Liver (tissue), 9 donors: Measurements from ENCODE around the gene FOXO1. TPM values are rescaled to one million over a fixed set of nuclear protein-coding genes. Genes with fewer than 3 reads are reported as not detected.
A peak's percentile ranks its signal among the peaks of the same experiment; 100 is the strongest.

ENCODE experiments used
- DNase-seq: peaks from one replicate; pipeline ENCODE4 v3.0.0-alpha.2; 2017; ENCODE audit warnings: low spot score
- H3K27ac ChIP-seq, 2 donors: one replicate each; pipeline ENCODE4 v1.7.0; 2013; ENCODE audit warnings: inconsistent platforms in 2 of 2, low read length in 2 of 2, control low read depth in 1 of 2, low read depth in 1 of 2, mild to moderate bottlenecking in 1 of 2
- H3K27me3 ChIP-seq, 4 donors: one replicate each; pipeline versions ENCODE4 v1.6.1 to v1.7.0; 2013; ENCODE audit warnings: low read length in 3 of 4, inconsistent platforms in 1 of 4, mild to moderate bottlenecking in 1 of 4, moderate library complexity in 1 of 4; ENCODE audit not compliant: control insufficient read depth in 4 of 4, insufficient read depth in 4 of 4
- H3K36me3 ChIP-seq, 4 donors: one replicate each; pipeline versions ENCODE4 v1.6.1 to v1.7.0; 2013; ENCODE audit warnings: low read length in 3 of 4, mild to moderate bottlenecking in 3 of 4, low read depth in 1 of 4, moderate library complexity in 1 of 4; ENCODE audit not compliant: control insufficient read depth in 4 of 4, insufficient read depth in 3 of 4
- H3K4me1 ChIP-seq, 4 donors: one replicate each; pipeline versions ENCODE4 v1.6.1 to v1.7.0; 2013; ENCODE audit warnings: low read length in 3 of 4, mild to moderate bottlenecking in 3 of 4, moderate library complexity in 1 of 4; ENCODE audit not compliant: control insufficient read depth in 4 of 4, insufficient read depth in 4 of 4
- H3K4me3 ChIP-seq, 3 donors: one replicate each; pipeline versions ENCODE4 v1.6.1 to v1.7.0; 2013; ENCODE audit warnings: low read length in 3 of 3, control low read depth in 1 of 3, low read depth in 1 of 3, mild to moderate bottlenecking in 1 of 3
- H3K9ac ChIP-seq, 2 donors: one replicate each; pipeline ENCODE4 v1.7.0; 2013; ENCODE audit warnings: low read length in 2 of 2, mild to moderate bottlenecking in 2 of 2, moderate library complexity in 2 of 2, control low read depth in 1 of 2, low read depth in 1 of 2
- H3K9me3 ChIP-seq, 4 donors: one replicate each; pipeline versions ENCODE4 v1.6.1 to v1.7.0; 2013; ENCODE audit warnings: low read length in 3 of 4; ENCODE audit not compliant: control insufficient read depth in 4 of 4
- ATF3 ChIP-seq: IDR thresholded peaks from 2 replicates; pipeline ENCODE4 v1.6.1; 2016; ENCODE audit warnings: antibody characterized with exemption
- EGR1 ChIP-seq, 2 donors: IDR thresholded peaks; 2 replicates each; pipeline ENCODE4 v1.6.1; 2016 to 2018; ENCODE audit warnings: antibody characterized with exemption in 2 of 2, low read depth in 2 of 2
- FOXA1 ChIP-seq: IDR thresholded peaks from 2 replicates; pipeline ENCODE4 v1.6.1; 2016; ENCODE audit warnings: antibody characterized with exemption
- FOXA2 ChIP-seq: IDR thresholded peaks from 2 replicates; pipeline ENCODE4 v1.6.1; 2016; ENCODE audit warnings: antibody characterized with exemption
- GABPA ChIP-seq, 2 donors: IDR thresholded peaks in 1 of 2; conservative IDR thresholded peaks in 1 of 2; 2 replicates each; pipeline ENCODE4 v1.6.1; 2016; ENCODE audit warnings: antibody characterized with exemption in 2 of 2, mild to moderate bottlenecking in 1 of 2, moderate library complexity in 1 of 2
- HNF4A ChIP-seq, 2 donors: conservative IDR thresholded peaks; 2 replicates each; pipeline ENCODE4 v1.6.1; 2016; ENCODE audit warnings: antibody characterized with exemption in 2 of 2, mild to moderate bottlenecking in 2 of 2
- HNF4G ChIP-seq: IDR thresholded peaks from 2 replicates; pipeline ENCODE4 v1.6.1; 2016; ENCODE audit warnings: antibody characterized with exemption
- JUND ChIP-seq, 2 donors: IDR thresholded peaks; 2 replicates each; pipeline ENCODE4 v1.6.1; 2016; ENCODE audit warnings: antibody characterized with exemption in 2 of 2
- MAX ChIP-seq: IDR thresholded peaks from 2 replicates; pipeline ENCODE4 v1.6.1; 2016; ENCODE audit warnings: antibody characterized with exemption
- NR2F2 ChIP-seq: IDR thresholded peaks from 2 replicates; pipeline ENCODE4 v1.6.1; 2016; ENCODE audit warnings: antibody characterized with exemption
- RAD21 ChIP-seq, 2 donors: IDR thresholded peaks; 2 replicates each; pipeline ENCODE4 v1.6.1; 2016; ENCODE audit warnings: antibody characterized with exemption in 2 of 2, mild to moderate bottlenecking in 2 of 2
- REST ChIP-seq: IDR thresholded peaks from 2 replicates; pipeline ENCODE4 v1.6.1; 2016; ENCODE audit warnings: antibody characterized with exemption, mild to moderate bottlenecking
- RXRA ChIP-seq, 2 donors: IDR thresholded peaks; 2 replicates each; pipeline ENCODE4 v1.6.1; 2017 to 2018; ENCODE audit warnings: antibody characterized with exemption in 2 of 2, mild to moderate bottlenecking in 1 of 2
- SP1 ChIP-seq: IDR thresholded peaks from 2 replicates; pipeline ENCODE4 v1.6.1; 2018; ENCODE audit warnings: antibody characterized with exemption, mild to moderate bottlenecking
- TAF1 ChIP-seq: conservative IDR thresholded peaks from 2 replicates; pipeline ENCODE4 v1.6.1; 2016; ENCODE audit warnings: antibody characterized with exemption, mild to moderate bottlenecking
- YY1 ChIP-seq: IDR thresholded peaks from 2 replicates; pipeline ENCODE4 v1.6.1; 2016; ENCODE audit warnings: antibody characterized with exemption, mild to moderate bottlenecking
- ZBTB33 ChIP-seq: IDR thresholded peaks from 2 replicates; pipeline ENCODE4 v1.6.1; 2016; ENCODE audit warnings: antibody characterized with exemption
- WGBS: extraction: QIAGEN DNeasy Blood & Tissue Kit; methylation state at CpG from one replicate; pipeline ENCODE4 v1.1.7; 2013; 5-methylcytosine and 5-hydroxymethylcytosine counted together
- polyA plus RNA-seq, 2 donors: library from polyadenylated mRNA; stranded (reverse) in 1 of 2; unstranded in 1 of 2; fragments of 200-250 nt in 1 of 2; fragments of >200 nt in 1 of 2; fragmentation: Nextera tagmentation in 1 of 2; extraction: Ambion mirVana in 1 of 2; gene quantifications; one replicate each; pipeline versions ENCODE4 v1.2.1 to v1.2.3, GENCODE V29; 2013 to 2015
- total RNA-seq, 2 donors: library from RNA; depleted of rRNA; stranded (reverse); fragments of >200 nt; gene quantifications; one replicate each; pipeline ENCODE4 v1.2.3, GENCODE V29; 2014
- TF ChIP-seq, protein P1 (sequence below): fragments of 150-350 bp; IDR thresholded peaks from 2 replicates; pipeline ENCODE4 v1.5.1; 2017; ENCODE audit warnings: improper control_type of control experiment, low read depth, low read length; ENCODE audit not compliant: missing input control
- donor health status: healthy.
- donor health status: healthy.
- donor health status: healthy.
- donor health status: healthy.
- donor health status: healthy.

Gene FOXO1
- total and polyA plus RNA-seq, 4 donors, result 5.4 to 23.6 (median 8.6) TPM

GRCh38 chr13:40626977-40627376, 39.5 kb downstream of the FOXO1 start:
- WGBS, result 26% methylated on average over 1 of the region's 1 CpG
- TF ChIP-seq, protein P1, sequence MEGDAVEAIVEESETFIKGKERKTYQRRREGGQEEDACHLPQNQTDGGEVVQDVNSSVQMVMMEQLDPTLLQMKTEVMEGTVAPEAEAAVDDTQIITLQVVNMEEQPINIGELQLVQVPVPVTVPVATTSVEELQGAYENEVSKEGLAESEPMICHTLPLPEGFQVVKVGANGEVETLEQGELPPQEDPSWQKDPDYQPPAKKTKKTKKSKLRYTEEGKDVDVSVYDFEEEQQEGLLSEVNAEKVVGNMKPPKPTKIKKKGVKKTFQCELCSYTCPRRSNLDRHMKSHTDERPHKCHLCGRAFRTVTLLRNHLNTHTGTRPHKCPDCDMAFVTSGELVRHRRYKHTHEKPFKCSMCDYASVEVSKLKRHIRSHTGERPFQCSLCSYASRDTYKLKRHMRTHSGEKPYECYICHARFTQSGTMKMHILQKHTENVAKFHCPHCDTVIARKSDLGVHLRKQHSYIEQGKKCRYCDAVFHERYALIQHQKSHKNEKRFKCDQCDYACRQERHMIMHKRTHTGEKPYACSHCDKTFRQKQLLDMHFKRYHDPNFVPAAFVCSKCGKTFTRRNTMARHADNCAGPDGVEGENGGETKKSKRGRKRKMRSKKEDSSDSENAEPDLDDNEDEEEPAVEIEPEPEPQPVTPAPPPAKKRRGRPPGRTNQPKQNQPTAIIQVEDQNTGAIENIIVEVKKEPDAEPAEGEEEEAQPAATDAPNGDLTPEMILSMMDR, result no peak
- TF ChIP-seq RAD21 (IDR thresholded peaks at IDR 0.05) (peak in 1 of 2 donors; percentile 60), ZBTB33 (peak; percentile 32), YY1 (no peak), GABPA (IDR thresholded peaks at IDR 0.05 in 1 of 2, conservative IDR thresholded peaks at IDR 0.05 in 1 of 2) (no peak), HNF4A (conservative IDR thresholded peaks at IDR 0.05) (peak; percentile 78 to 90), MAX (no peak), FOXA1 (no peak), SP1 (peak; percentile 80), JUND (IDR thresholded peaks at IDR 0.05) (peak in 1 of 2 donors; percentile 14), ATF3 (no peak), REST (no peak), HNF4G (peak; percentile 63), EGR1 (IDR thresholded peaks at IDR 0.05; ENCODE audit: low read depth in 2 of 2) (peak in 1 of 2 donors; percentile 24), RXRA (IDR thresholded peaks at IDR 0.05) (peak; percentile 60 to 63), FOXA2 (no peak), TAF1 (no peak), NR2F2 (no peak)
- no peak overlapping the region for H3K27ac ChIP-seq
- H3K9me3 ChIP-seq, result no peaks in the 10 kb centered on the region
- H3K4me3 ChIP-seq, result no peak overlapping the region
- no peaks in the 10 kb centered on the region for H3K36me3 ChIP-seq
- no peak overlapping the region for H3K9ac ChIP-seq
- peaks cover 11 to 31% (median 21%) of the 10 kb centered on the region in 4 donors for H3K4me1 ChIP-seq
- no peak for DNase-seq
- no peaks in the 10 kb centered on the region for H3K27me3 ChIP-seq
